GM19239 (cell line): ENCODE results near the gene GPR162.
A peak's percentile ranks its signal among the peaks of the same experiment; 100 is the strongest.
"Not testable (repeated sequence)": the region's sequence is repeated elsewhere in the genome, so short reads cannot be mapped to it uniquely, and the experiment has no call there.

ENCODE experiments used
- DNase-seq: peaks from one replicate; pipeline ENCODE4 v3.0.0; 2011; ENCODE audit warnings: low spot score; ENCODE audit not compliant: insufficient read length
- FAIRE-seq: peaks from 2 replicates; lab custom pipeline; 2011; peaks lifted over from hg19 to GRCh38; lab: Jason Lieb, UNC

GPR162 gene

DNA sequence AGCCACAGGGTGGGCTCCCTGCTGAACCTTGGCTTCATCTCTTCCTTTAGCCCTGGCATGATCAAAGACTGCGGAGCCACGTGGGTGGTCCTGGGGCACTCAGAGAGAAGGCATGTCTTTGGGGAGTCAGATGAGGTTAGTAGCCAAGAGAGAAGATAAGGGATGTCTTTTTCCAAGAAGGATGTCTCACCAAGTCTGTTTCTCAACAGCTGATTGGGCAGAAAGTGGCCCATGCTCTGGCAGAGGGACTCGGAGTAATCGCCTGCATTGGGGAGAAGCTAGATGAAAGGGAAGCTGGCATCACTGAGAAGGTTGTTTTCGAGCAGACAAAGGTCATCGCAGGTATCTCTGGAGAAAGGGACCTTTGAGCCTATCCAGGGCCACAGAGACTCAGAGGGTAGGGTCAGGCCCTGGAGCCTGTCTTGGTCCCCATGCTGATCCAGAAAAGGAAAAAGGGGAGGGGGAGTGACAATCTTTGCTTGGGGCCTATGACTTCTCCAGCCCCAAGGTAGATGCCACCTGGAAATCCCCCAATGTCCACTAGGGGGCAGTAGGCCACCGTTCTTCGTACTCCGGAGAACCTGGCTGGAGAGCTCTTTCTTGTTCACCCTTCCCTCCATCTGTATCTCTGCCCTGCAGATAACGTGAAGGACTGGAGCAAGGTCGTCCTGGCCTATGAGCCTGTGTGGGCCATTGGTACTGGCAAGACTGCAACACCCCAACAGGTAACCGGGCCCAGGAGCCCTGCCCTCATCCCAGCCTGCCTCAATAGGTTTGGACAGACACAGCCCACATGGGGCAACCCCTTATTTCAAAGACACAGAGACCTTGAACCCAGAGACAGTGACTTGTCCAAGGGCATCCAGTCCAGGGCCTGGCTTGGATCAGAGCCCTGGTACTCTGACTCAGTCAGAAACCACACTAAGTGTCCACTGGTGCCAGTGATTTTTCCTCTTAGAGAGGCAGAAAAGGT lies 47.7 kb downstream of the GPR162 start:
- FAIRE-seq (peak; percentile 93), DNase-seq (peak; percentile 73)

DNA sequence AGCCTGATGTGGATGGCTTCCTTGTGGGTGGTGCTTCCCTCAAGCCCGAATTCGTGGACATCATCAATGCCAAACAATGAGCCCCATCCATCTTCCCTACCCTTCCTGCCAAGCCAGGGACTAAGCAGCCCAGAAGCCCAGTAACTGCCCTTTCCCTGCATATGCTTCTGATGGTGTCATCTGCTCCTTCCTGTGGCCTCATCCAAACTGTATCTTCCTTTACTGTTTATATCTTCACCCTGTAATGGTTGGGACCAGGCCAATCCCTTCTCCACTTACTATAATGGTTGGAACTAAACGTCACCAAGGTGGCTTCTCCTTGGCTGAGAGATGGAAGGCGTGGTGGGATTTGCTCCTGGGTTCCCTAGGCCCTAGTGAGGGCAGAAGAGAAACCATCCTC lies 48.7 kb downstream of the GPR162 start:
- not testable (repeated sequence) for FAIRE-seq, DNase-seq

DNA sequence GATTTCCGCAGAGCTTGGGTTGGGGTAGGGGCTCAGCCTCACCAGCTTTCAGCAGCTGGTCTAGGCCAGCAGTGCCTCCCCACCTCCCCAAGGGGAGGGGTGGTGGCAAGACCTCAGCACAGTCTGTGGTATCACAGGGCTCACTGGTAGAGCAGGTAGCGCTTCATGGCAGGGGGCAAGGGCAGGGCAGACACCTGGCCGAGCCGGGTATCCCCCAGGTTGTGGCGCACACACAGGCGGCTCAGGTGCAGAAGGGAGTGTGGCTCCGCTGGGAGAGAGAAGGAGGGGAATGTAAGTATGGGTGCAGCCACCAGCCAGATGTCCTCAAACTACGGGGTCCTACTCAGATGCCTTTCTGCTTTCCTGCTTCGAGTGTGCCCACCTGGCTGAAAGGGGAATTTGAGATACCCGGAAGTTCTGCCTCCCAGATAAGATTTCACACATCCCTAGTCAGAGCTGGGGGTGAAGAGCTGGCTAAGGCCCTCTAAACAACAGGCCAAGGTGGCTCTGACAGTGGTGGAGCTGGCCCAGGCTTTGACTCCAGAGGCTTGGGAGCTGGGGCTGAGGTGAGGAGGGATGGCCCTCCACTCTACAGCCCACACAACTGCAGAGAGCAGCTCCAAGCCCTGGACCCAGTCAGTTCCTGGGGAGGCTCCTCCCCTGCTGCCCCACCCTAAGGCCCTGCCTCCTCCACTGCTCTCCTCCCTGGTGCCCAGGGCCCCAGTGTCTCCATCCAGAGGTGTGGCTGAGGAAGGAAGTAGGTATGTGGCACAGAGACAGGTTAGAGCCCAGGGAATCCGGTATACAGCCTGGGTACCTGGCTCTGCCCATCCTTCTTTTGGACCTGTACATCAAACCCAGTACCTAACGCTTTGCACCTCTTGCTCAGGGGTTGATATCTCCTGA lies 49.7 kb downstream of the GPR162 start:
- no peak for DNase-seq
- FAIRE-seq = no peak

DNA sequence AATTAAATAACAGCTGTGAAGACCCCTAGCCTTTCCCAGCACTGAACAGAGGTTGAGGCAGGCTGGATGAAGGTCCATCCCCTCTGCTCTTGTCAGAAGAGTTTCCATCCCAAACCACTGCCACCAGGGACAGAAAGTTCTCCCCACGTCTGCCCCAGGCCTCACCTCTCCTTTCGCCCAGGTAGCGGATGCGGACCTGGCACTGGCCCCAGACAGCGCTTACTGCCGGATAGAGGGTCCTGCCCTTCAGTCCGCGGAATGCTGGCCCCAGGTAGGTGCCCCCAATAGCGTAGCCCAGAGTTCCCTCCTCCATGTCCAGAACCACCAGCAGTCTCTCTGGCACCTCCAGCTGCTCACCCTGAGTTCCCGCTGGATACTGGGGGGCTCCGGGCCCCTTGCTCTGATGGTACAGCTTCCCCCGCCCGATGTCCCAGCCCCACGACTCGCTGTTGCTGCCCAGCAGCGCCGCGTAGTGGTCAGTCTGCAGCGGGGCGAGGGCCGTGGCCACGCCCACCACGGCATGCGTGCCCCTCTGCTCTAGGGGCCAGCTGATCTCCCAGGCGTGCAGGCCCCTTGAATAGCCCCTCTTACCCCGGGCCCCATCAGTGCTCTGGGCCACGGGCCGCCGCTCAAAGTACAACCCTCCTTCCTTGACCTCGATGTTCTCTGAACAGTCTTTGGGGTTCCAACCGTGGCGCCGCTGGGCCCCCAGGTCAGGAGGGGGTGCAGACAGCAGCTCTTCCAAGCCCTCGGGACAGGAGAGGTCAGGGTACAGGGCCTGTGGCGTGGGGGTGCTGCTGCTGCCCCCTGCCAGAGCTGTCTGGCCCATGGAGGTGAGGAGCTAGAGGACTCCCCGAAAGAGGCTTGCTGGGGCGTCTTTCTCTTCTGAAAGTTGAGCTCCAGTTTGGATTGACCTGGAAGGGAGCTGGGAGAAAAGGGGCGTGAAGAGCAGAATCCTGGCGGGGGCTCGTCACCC lies 50.7 kb downstream of the GPR162 start:
- FAIRE-seq (peak; percentile 70), DNase-seq (no peak)

DNA sequence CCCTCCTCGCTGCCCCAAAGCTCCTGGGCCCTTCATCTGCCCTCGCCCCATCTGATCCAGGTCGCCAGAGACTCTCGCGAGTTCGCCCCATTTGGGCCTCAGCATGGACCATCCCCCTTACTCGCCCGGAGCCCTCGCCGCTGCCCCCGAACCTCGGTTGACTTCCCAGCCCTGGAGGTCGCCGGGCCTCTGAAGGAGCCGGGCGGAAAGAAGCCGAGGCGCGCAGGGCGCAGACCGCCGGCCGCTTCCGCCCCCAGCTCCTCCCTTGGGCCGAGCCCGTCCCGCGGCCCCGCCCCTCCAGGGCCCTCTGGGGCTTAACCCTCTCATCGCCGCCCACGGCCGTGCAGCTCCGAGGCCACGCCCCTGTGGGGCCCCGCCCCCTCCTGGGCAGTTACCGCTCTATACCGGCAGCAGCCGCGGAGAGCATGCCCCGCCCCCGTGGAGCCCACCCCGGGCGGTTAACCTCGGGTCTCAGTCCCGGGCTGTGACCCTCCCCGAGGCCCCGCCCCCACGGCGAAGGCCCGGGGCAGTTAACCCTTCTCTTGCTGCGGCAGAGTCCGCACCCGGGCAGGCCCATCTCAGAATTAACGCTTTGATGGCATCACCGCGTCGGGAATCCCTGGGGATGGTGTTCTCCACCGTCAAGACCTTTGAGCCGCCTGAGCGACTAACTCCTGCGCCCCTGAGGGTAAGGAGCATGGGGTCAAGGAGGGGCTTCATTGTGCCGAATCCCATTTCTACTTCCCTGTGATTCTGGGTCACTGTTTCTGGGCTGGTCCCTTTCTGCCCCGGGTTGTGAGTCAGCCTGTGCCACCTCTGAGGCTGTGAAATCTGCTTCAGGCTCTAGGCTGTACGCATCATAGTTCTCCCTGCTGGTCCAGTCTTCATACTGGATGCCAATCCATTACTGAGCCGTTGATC lies 51.7 kb downstream of the GPR162 start, which contains the start of gene SPSB2:
Gene SPSB2, minus strand, starts transcription at position 210 of the 921 bp plus-strand sequence. CDS start 402 bp downstream, outside the sequence.
- FAIRE-seq = peak; percentile 78
- DNase-seq = peak; percentile 89

DNA sequence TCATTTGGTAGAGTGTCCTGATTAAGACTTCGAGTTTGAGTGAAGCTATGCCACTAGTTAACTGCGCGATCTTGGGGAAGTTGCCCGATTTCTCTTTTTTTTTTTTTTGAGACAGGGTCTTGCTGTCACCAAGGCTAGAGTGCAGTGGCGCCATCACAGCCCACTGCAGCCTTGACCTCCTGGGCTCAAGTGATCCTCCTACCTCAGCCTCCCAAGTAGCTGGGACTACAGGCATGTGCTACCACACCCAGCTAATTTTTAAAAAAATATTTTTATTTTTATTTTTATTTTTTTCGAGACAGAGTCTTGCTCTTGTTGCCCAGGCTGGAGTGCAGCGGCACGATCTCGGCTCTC lies 52.4 kb downstream of the GPR162 start:
- not testable (repeated sequence) for FAIRE-seq, DNase-seq
